Fibroblast of skin of left biceps (primary cell): ENCODE measurements around the gene SIGLEC12.
"Not testable (repeated sequence)": the region's sequence is repeated elsewhere in the genome, so short reads cannot be mapped to it uniquely, and the experiment has no call there.

Source experiments
- DNase-seq, 2 experiments: peaks; one replicate each; pipeline ENCODE4 v3.0.0-alpha.2; 2013; ENCODE audit warnings: low read depth in 2 of 2

SIGLEC12 gene

GRCh38 chr19:51458051-51458645 is 43.5 kb downstream of the SIGLEC12 start, which contains the start of gene SIGLEC8:
TSS of gene SIGLEC8 (minus strand) at chr19:51458454. CDS start at chr19:51458387, 67 bp downstream.
- DNase-seq, result no peak

GRCh38 chr19:51457351-51458013 is 44.1 kb downstream of the SIGLEC12 start:
- DNase-seq, result no peak

GRCh38 chr19:51456541-51457290 is 44.9 kb downstream of the SIGLEC12 start:
- DNase-seq, result no peak

DNA sequence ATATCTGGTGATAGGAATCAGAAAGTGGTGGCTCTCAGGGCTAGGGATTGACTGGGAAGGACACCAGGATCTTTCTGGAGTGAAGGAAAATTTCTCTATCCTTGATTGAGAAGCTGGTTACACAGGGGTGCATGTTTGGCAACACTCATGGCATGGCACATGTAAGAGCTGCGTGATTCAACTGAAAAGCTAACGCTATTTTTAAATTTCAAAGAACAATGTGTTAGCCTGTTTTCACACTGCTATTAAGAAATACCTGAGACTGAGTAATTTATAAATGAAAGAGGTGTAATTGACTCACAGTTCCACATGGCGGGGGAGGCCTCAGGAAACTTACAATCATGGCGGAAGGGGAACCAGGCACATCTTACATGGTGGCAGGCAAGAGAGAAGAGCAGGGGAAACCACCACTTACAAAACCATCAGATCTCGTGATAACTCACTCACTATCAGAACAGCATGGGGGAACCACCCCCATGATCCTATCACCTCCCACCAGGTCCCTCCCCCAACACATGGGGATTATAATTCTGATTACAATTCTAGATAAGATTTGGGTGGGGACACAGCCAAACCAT is 50.8 kb downstream of the SIGLEC12 start:
- DNase-seq, result no peak

DNA sequence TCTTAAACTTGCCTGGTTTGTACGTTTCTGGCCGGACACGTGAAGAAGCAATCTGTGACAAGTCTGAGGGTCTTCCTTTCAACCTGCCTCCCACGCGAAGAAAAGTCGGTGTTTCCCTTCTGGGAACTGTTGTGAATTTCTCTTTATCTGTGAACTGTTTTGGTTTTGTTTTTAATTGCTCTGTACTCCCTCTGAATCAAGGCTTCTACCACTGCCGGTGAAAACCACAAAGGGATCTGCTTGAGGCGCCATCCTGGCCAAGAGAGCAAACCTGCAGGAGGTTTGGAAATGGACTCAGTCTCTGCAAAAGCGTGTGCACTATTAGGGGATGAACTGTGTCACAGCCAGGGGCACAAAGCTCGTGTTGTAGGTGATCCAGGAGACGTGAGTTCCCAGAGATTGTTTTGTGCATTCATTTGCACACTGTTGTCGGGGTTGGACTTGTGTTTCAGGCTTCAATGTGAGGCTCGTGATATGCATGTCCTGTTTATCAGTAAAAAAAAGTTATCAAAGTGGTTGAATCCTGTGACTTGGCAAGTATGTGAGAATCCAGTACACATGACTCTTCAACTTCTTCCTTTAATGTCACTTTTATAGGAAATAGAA is 53.1 kb downstream of the SIGLEC12 start:
- DNase-seq, result no peak

DNA sequence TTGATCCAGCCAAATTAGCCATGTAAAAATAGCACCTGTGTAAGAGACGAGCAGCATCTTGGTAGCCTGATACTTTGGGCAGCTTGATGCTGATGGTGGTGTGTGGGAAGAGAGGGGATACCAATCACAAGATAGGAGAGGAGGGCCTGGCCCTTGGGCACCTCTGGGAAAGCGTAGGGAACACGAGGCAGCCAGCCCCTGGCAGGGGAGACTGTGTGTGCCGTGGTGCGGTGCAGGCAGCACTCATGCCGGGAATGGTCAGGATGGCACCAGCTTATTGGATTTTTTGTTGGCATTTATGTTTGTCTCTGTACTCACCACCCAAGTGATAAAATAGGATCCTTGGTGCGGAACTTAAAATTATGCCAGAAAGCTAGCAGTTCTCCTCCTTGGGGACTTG is 53.6 kb downstream of the SIGLEC12 start:
- no peak for DNase-seq

- not testable (repeated sequence) for DNase-seq
Measured at GRCh38 chr19:51447510-51447909, 54.1 kb downstream of the SIGLEC12 start.

DNA sequence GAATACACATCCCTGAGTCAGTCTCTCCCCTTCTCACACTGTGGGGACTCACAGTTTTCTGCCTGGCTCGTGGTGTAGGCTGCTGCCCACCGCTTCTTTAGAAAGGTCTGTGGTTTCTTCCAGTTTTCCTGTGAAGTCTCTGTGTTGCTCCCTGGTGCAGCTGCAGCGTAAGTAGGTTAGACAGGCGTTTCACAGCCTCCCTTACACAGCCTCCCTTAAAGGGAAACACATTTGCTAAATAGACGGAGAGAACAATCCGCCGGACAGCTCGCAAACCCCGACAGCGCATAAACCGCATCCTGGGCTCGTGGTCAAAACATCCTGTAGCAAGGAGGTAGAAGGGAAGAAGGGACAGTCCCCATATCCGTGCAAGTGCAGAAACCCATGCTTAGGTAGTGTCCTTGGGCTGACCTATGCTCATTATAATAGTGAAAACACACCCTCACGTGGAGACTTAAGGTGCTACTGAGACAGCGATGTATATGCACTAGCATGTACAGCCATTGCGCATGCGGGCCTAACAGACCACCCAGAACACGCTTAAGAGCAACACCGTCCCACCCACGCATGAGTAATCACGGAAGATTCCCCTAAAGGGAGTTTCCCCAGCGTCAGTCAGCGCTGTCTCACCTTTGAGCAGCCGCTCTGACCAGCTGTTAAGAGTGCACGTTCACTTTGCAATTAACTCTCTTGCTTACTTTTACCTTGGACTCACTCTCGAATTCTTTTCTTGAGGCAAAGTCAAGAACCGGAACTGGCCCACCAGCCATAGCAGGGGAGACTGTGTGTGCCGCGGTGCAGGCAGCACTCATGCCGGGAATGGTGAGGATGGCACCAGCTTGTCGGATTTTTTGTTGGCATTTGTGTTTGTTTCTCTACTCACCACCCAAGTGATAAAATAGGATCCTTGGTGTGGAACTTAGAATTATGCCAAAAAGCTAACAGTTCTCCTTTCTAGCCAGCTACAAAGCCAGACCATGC is 59.9 kb downstream of the SIGLEC12 start:
- DNase-seq, result no peak
